GM20000 (cell line): ENCODE measurements around the gene ADGRL1.

Source experiments
- DNase-seq: peaks from one replicate; pipeline ENCODE4 v3.0.0; 2012; ENCODE audit warnings: low spot score
- CTCF ChIP-seq: IDR thresholded peaks from 2 replicates; pipeline ENCODE4 v1.5.1; 2012; ENCODE audit warnings: mild to moderate bottlenecking, control low read depth; ENCODE audit errors: extremely low read depth, missing control alignments

The ADGRL1 gene

GRCh38 chr19:14107581-14108461 is 98.1 kb downstream of the ADGRL1 start:
- no peak for TF ChIP-seq CTCF
- DNase-seq: no peak

GRCh38 chr19:14106840-14107239 is 99.1 kb downstream of the ADGRL1 start:
- no peak for TF ChIP-seq CTCF
- no peak for DNase-seq

GRCh38 chr19:14105680-14106079 is 100.3 kb downstream of the ADGRL1 start:
- TF ChIP-seq CTCF: no peak
- DNase-seq: no peak

- DNase-seq: no peak
- TF ChIP-seq CTCF: no peak
Observed at GRCh38 chr19:14103310-14103709, 102.7 kb downstream of the ADGRL1 start.

GRCh38 chr19:14102756-14103155 is 103.2 kb downstream of the ADGRL1 start:
- TF ChIP-seq CTCF: no peak

GRCh38 chr19:14102102-14102696 is 103.8 kb downstream of the ADGRL1 start:
- no peak for DNase-seq
- TF ChIP-seq CTCF: no peak

More at GRCh38 chr19:14102756-14103155, 103.2 kb downstream of the ADGRL1 start:
- DNase-seq: no peak

- DNase-seq: no peak
- TF ChIP-seq CTCF: no peak
Observed at GRCh38 chr19:14101003-14101545, 104.9 kb downstream of the ADGRL1 start.
